ENCODE measurements around the gene RAP2B. TPM values are rescaled to one million over a fixed set of nuclear protein-coding genes. Genes with fewer than 3 reads are reported as not detected.

The RAP2B gene
- total and polyA plus RNA-seq, 2 of the 13 experiments (the other 11 are each of a cell fraction or from before 2014, with no cell fraction given): 6.4 to 7.1 TPM

GRCh38 chr3:153161714-153162512 lies at the start of gene RAP2B (continued):
- TF ChIP-seq ZNF331 (CRISPR knock-in tag; IDR thresholded peaks at IDR 0.05) (peak; percentile 90), NONO (IDR thresholded peaks at IDR 0.05) (no peak), NONO (CRISPR knock-in tag; conservative IDR thresholded peaks at IDR 0.05) (peak; percentile 88), RAD51 (IDR thresholded peaks at IDR 0.05; ENCODE audit: borderline replicate concordance) (no peak), ZNF354B (CRISPR knock-in tag; IDR thresholded peaks at IDR 0.05) (peak; percentile 95), LBX2 (CRISPR knock-in tag; IDR thresholded peaks at IDR 0.05; ENCODE audit: borderline replicate concordance) (peak; percentile 95; the same call in 1 of the 2 replicates), RFXAP (CRISPR knock-in tag; IDR thresholded peaks at IDR 0.05; ENCODE audit: borderline replicate concordance) (peak; percentile 89; the same call in 1 of the 2 replicates), ZNF572 (CRISPR knock-in tag; IDR thresholded peaks at IDR 0.05) (no peak), ZNF496 (CRISPR knock-in tag; IDR thresholded peaks at IDR 0.05; ENCODE audit: insufficient replicate concordance) (no peak), ZNF580 (CRISPR knock-in tag; IDR thresholded peaks at IDR 0.05; ENCODE audit: borderline replicate concordance, low read depth) (peak; percentile 76; the same call in 1 of the 2 replicates), ZNF772 (CRISPR knock-in tag; IDR thresholded peaks at IDR 0.05) (no peak; the same call in 1 of the 2 replicates), SIN3A (IDR thresholded peaks at IDR 0.05; ENCODE audit: borderline replicate concordance, low read depth, low read length) (peak; percentile 34; the same call in 1 of the 2 replicates), MIER3 (CRISPR knock-in tag; IDR thresholded peaks at IDR 0.05; ENCODE audit: borderline replicate concordance) (peak; percentile 58; the same call in 1 of the 2 replicates), HNRNPLL (IDR thresholded peaks at IDR 0.05; ENCODE audit: low read depth, low read length, poor library complexity, severe bottlenecking) (peak; percentile 47), THAP7 (CRISPR knock-in tag; IDR thresholded peaks at IDR 0.05) (no peak), SNAPC4 (CRISPR knock-in tag; IDR thresholded peaks at IDR 0.05) (no peak), STAT5B (CRISPR knock-in tag; IDR thresholded peaks at IDR 0.05) (no peak), ZNF431 (CRISPR knock-in tag; IDR thresholded peaks at IDR 0.05; ENCODE audit: borderline replicate concordance, low read depth) (peak; percentile 84), MNT (IDR thresholded peaks at IDR 0.05) (peak; percentile 14; the same call in 1 of the 2 replicates), MYNN (CRISPR knock-in tag; IDR thresholded peaks at IDR 0.05; ENCODE audit: low read depth) (no peak), CHD2 (IDR thresholded peaks at IDR 0.05; ENCODE audit: low read depth, low read length) (no peak)
